ENCODE results near the gene C1R. TPM values are rescaled to one million over a fixed set of nuclear protein-coding genes. Genes with fewer than 3 reads are reported as not detected.

Gene C1R
- total and polyA plus RNA-seq, 2 of the 8 experiments (the other 6 are each of a cell fraction or from before 2014, with no cell fraction given), result 6.9 to 16.3 TPM

GRCh38 chr12:7100239-7100638 lies 8.0 kb upstream of the C1R start (continued):
- TF ChIP-seq CHD7 (IDR thresholded peaks at IDR 0.05; ENCODE audit: insufficient replicate concordance, low read length), result no peak
- no peak for TF ChIP-seq SP1 (IDR thresholded peaks at IDR 0.05; ENCODE audit: low read depth, low read length)
- no peak for TF ChIP-seq E2F6 (IDR thresholded peaks at IDR 0.05)
- TF ChIP-seq TEAD4 (IDR thresholded peaks at IDR 0.05; ENCODE audit: low read depth, low read length), result no peak
- TF ChIP-seq BCL11A (IDR thresholded peaks at IDR 0.05; ENCODE audit: low read depth in 2 of 2, low read length in 2 of 2), result no peak
